Endothelial cell (in vitro differentiated cells): ENCODE data around the gene DMXL1. TPM values are rescaled to one million over a fixed set of nuclear protein-coding genes. Genes with fewer than 3 reads are reported as not detected.

ENCODE experiments used
- DNase-seq: peaks from one replicate; pipeline ENCODE4 v3.0.0; 2021; ENCODE audit warnings: low spot score
- H3K27ac Mint-ChIP-seq: one replicate; pipeline ENCODE4 v1.8.0; 2021; ENCODE audit warnings: mixed read lengths, inconsistent platforms; ENCODE audit not compliant: unreplicated experiment
- H3K27me3 Mint-ChIP-seq: one replicate; pipeline ENCODE4 v1.8.0; 2021; ENCODE audit warnings: mild to moderate bottlenecking, moderate library complexity, mixed read lengths, inconsistent platforms; ENCODE audit not compliant: unreplicated experiment
- H3K36me3 Mint-ChIP-seq: one replicate; pipeline ENCODE4 v1.8.0; 2021; ENCODE audit warnings: mild to moderate bottlenecking, low read depth, mixed read lengths, inconsistent platforms; ENCODE audit not compliant: unreplicated experiment
- H3K4me1 Mint-ChIP-seq: one replicate; pipeline ENCODE4 v1.8.0; 2021; ENCODE audit warnings: mild to moderate bottlenecking, mixed read lengths, inconsistent platforms; ENCODE audit not compliant: unreplicated experiment
- H3K4me3 Mint-ChIP-seq: one replicate; pipeline ENCODE4 v1.8.0; 2021; ENCODE audit warnings: mild to moderate bottlenecking, mixed read lengths, inconsistent platforms; ENCODE audit not compliant: unreplicated experiment
- H3K9me3 Mint-ChIP-seq: one replicate; pipeline ENCODE4 v1.8.0; 2021; ENCODE audit warnings: mixed read lengths, inconsistent platforms; ENCODE audit not compliant: unreplicated experiment
- CTCF ChIP-seq: fragments of 200-600 bp; sonication (generic); IDR thresholded peaks from one replicate; pipeline ENCODE4 v1.5.0; 2021; ENCODE audit warnings: antibody characterized with exemption; ENCODE audit not compliant: unreplicated experiment
- total RNA-seq: library from RNA; stranded (reverse); fragmentation: NEBNext Ultra II Directional; extraction: Animal tissue kit (Norgen Biotek cat#: 25700); gene quantifications from one replicate; pipeline ENCODE4 v1.2.1, GENCODE V29; 2021; ENCODE audit not compliant: unreplicated experiment

DMXL1 gene
- total RNA-seq, 1 donor from 2014 or later = 24.9 TPM

GRCh38 chr5:119055294-119055693 is 15.6 kb upstream of the DMXL1 start:
- Mint-ChIP-seq H3K4me3 (no peak overlapping the region), H3K4me1 (peaks cover 6% of the 10 kb centered on the region), H3K9me3 (no peaks in the 10 kb centered on the region), H3K27me3 (peaks cover 3% of the 10 kb centered on the region), H3K27ac (no peak overlapping the region), H3K36me3 (no peaks in the 10 kb centered on the region)
- DNase-seq = no peak
- no peak for TF ChIP-seq CTCF

- peaks cover 3% of the 10 kb centered on the region for H3K27me3 Mint-ChIP-seq
- peaks cover 6% of the 10 kb centered on the region for H3K4me1 Mint-ChIP-seq
- H3K27ac Mint-ChIP-seq = no peak overlapping the region
- no peak overlapping the region for H3K4me3 Mint-ChIP-seq
- no peak for DNase-seq
- H3K36me3 Mint-ChIP-seq = no peaks in the 10 kb centered on the region
- TF ChIP-seq CTCF = no peak
- H3K9me3 Mint-ChIP-seq = no peaks in the 10 kb centered on the region
Observed at GRCh38 chr5:119058979-119059529, 11.8 kb upstream of the DMXL1 start.

GRCh38 chr5:119059740-119060255 is 11.1 kb upstream of the DMXL1 start:
- peaks cover 3% of the 10 kb centered on the region for H3K27me3 Mint-ChIP-seq
- TF ChIP-seq CTCF = no peak
- peaks cover 6% of the 10 kb centered on the region for H3K4me1 Mint-ChIP-seq
- H3K27ac Mint-ChIP-seq = no peak overlapping the region
- DNase-seq = no peak
- H3K36me3 Mint-ChIP-seq = no peaks in the 10 kb centered on the region
- no peaks in the 10 kb centered on the region for H3K9me3 Mint-ChIP-seq
- no peak overlapping the region for H3K4me3 Mint-ChIP-seq

- no peaks in the 10 kb centered on the region for H3K36me3 Mint-ChIP-seq
- no peak overlapping the region for H3K4me3 Mint-ChIP-seq
- H3K4me1 Mint-ChIP-seq = peaks cover 2% of the 10 kb centered on the region
- DNase-seq = no peak
- no peak overlapping the region for H3K27ac Mint-ChIP-seq
- TF ChIP-seq CTCF = no peak
- peaks cover 1% of the 10 kb centered on the region for H3K27me3 Mint-ChIP-seq
- no peaks in the 10 kb centered on the region for H3K9me3 Mint-ChIP-seq
Observed at GRCh38 chr5:119063579-119064379, 7.1 kb upstream of the DMXL1 start.

- TF ChIP-seq CTCF = no peak
- H3K9me3 Mint-ChIP-seq = no peaks in the 10 kb centered on the region
Observed at GRCh38 chr5:119067450-119067849, 3.4 kb upstream of the DMXL1 start.

More at GRCh38 chr5:119067450-119067849, 3.4 kb upstream of the DMXL1 start:
- no peak overlapping the region for H3K4me3 Mint-ChIP-seq
- peaks cover 3% of the 10 kb centered on the region for H3K4me1 Mint-ChIP-seq
- peaks cover 5% of the 10 kb centered on the region for H3K27me3 Mint-ChIP-seq
- no peak for DNase-seq
- H3K27ac Mint-ChIP-seq = no peak overlapping the region
- peaks cover 4% of the 10 kb centered on the region for H3K36me3 Mint-ChIP-seq
